HCT116 (cell line): ENCODE data around the gene TCHP. TPM values are rescaled to one million over a fixed set of nuclear protein-coding genes. Genes with fewer than 3 reads are reported as not detected.
A peak's percentile ranks its signal among the peaks of the same experiment; 100 is the strongest.

Source experiments
- ATAC-seq: fragments of 200-7000 bp; cut with Tn5 transposase; 2 replicates; pipeline ENCODE4 v1.9.1; 2020; ENCODE audit warnings: mild to moderate bottlenecking, moderate library complexity
- BruUV-seq: library from RNA; stranded (reverse); fragments of 400-500 nt; replicated peaks from 2 replicates; lab custom pipeline; 2021; lab: Mats Ljungman, UMichigan
- CTCF ChIA-PET: fragments of 300-600 bp; sonication (Branson Sonifier 250); formaldehyde crosslinking; loops from one replicate; lab custom pipeline; 2021; ENCODE audit warnings: antibody characterized with exemption; lab: Charles Lee
- POLR2A ChIA-PET: fragments of 300-600, 350-600 bp; sonication (Branson Sonifier 250); formaldehyde crosslinking; loops from one replicate; lab custom pipeline; 2021; ENCODE audit warnings: antibody characterized with exemption; lab: Charles Lee
- RAD21 ChIA-PET, 2 experiments: fragments of 300-600 bp; sonication (Branson Sonifier 250); formaldehyde crosslinking; loops; one replicate each; lab custom pipeline; 2023; ENCODE audit warnings: low total read pairs in 2 of 2; ENCODE audit not compliant: uncharacterized antibody in 2 of 2, unreplicated experiment in 2 of 2, low non-redundant PET in 1 of 2; lab: Charles Lee
- DNase-seq: peaks from one replicate; pipeline ENCODE4 v3.0.0-alpha.2; 2010; ENCODE audit warnings: low read depth, low spot score
- H2AFZ ChIP-seq: fragments of 200-600 bp; shearing (Covaris generic), sonication (generic); 2 replicates; pipeline ENCODE4 v1.6.1; 2017; ENCODE audit warnings: low read depth, mixed run types, mixed read lengths, antibody characterized with exemption, low read length; ENCODE audit not compliant: poor library complexity, severe bottlenecking
- H3K27ac ChIP-seq: 2 replicates; pipeline ENCODE4 v1.5.1; 2012; ENCODE audit warnings: low read depth, low read length
- H3K27me3 ChIP-seq: fragments of 200-600 bp; sonication (generic); 2 replicates; pipeline ENCODE4 v1.6.1; 2016; ENCODE audit warnings: mixed run types, low read length, mixed read lengths; ENCODE audit not compliant: insufficient read depth
- H3K36me3 ChIP-seq, 2 experiments: fragments of 200-500 bp in 1 of 2; fragments of 200-600 bp in 1 of 2; sonication (Bioruptor generic) in 1 of 2; sonication (generic) in 1 of 2; 2 replicates each; pipeline versions ENCODE4 v1.5.1 to v1.6.1; 2014 to 2016; ENCODE audit warnings: low read length in 2 of 2, inconsistent platforms in 1 of 2, mixed read lengths in 1 of 2, mixed run types in 1 of 2; ENCODE audit not compliant: insufficient read depth in 2 of 2, control insufficient read depth in 1 of 2
- H3K4me1 ChIP-seq, 2 experiments: fragments of 200-600 bp in 1 of 2; sonication (generic) in 1 of 2; 2 replicates each; pipeline versions ENCODE4 v1.5.1 to v1.6.1; 2012 to 2017; ENCODE audit warnings: low read length in 2 of 2, inconsistent platforms in 1 of 2, mild to moderate bottlenecking in 1 of 2, mixed read lengths in 1 of 2, mixed run types in 1 of 2, moderate library complexity in 1 of 2; ENCODE audit not compliant: insufficient read depth in 2 of 2, control insufficient read depth in 1 of 2
- H3K4me2 ChIP-seq: fragments of 200-600 bp; sonication (generic); 2 replicates; pipeline ENCODE4 v1.6.1; 2017; ENCODE audit warnings: mixed run types, low read length, mixed read lengths
- H3K4me3 ChIP-seq, 2 experiments: fragments of 200-600 bp in 1 of 2; sonication (generic) in 1 of 2; replicated peaks in 1 of 2; 2 replicates each; pipeline ENCODE4 v1.5.1; 2011 to 2016; ENCODE audit warnings: low read length in 2 of 2, control low read depth in 1 of 2, low read depth in 1 of 2, mild to moderate bottlenecking in 1 of 2, mixed read lengths in 1 of 2, mixed run types in 1 of 2
- H3K79me2 ChIP-seq: fragments of 200-600 bp; sonication (generic); 2 replicates; pipeline ENCODE4 v1.6.1; 2017; ENCODE audit warnings: mild to moderate bottlenecking, mixed run types, low read length, moderate library complexity, mixed read lengths; ENCODE audit not compliant: insufficient read depth
- H3K9ac ChIP-seq: fragments of 200-600 bp; sonication (generic); 2 replicates; pipeline ENCODE4 v1.6.1; 2016; ENCODE audit warnings: low read length, mixed read lengths
- H3K9me2 ChIP-seq: fragments of 200-600 bp; sonication (generic), shearing (Covaris generic); 2 replicates; pipeline ENCODE4 v1.6.1; 2017; ENCODE audit warnings: mixed run types, mild to moderate bottlenecking, moderate library complexity; ENCODE audit not compliant: insufficient read depth
- H3K9me3 ChIP-seq, 2 experiments: fragments of 200-500 bp in 1 of 2; fragments of 200-600 bp in 1 of 2; sonication (Bioruptor generic) in 1 of 2; sonication (generic) in 1 of 2; 2 replicates each; pipeline ENCODE4 v1.6.1; 2014 to 2017; ENCODE audit warnings: low read length in 2 of 2, mixed read lengths in 2 of 2, inconsistent platforms in 1 of 2, low read depth in 1 of 2, mild to moderate bottlenecking in 1 of 2, mixed run types in 1 of 2, moderate library complexity in 1 of 2; ENCODE audit not compliant: control insufficient read depth in 1 of 2, insufficient read depth in 1 of 2
- H4K20me1 ChIP-seq: fragments of 200-600 bp; sonication (generic), shearing (Covaris generic); 2 replicates; pipeline ENCODE4 v1.6.1; 2017; ENCODE audit warnings: mixed run types, mild to moderate bottlenecking, moderate library complexity; ENCODE audit not compliant: insufficient read depth
- ATF3 ChIP-seq: IDR thresholded peaks from 2 replicates; pipeline ENCODE4 v1.6.1; 2012
- CBX3 ChIP-seq: IDR thresholded peaks from 2 replicates; pipeline ENCODE4 v1.6.1; 2012; ENCODE audit warnings: low read depth
- CEBPB ChIP-seq: IDR thresholded peaks from 2 replicates; pipeline ENCODE4 v1.6.1; 2012; ENCODE audit warnings: low read depth
- CTCF ChIP-seq, 3 experiments: fragments of 200-600 bp in 1 of 3; sonication (generic) in 1 of 3; IDR thresholded peaks in 2 of 3; conservative IDR thresholded peaks in 1 of 3; 2 replicates each; pipeline ENCODE4 v1.5.1; 2012 to 2017; ENCODE audit warnings: low read depth in 2 of 3, low read length in 2 of 3, antibody characterized with exemption in 1 of 3, borderline replicate concordance in 1 of 3, control low read depth in 1 of 3, mild to moderate bottlenecking in 1 of 3, mixed read lengths in 1 of 3, mixed run types in 1 of 3, moderate library complexity in 1 of 3; ENCODE audit not compliant: insufficient read depth in 1 of 3
- EGR1 ChIP-seq: IDR thresholded peaks from 2 replicates; pipeline ENCODE4 v1.6.1; 2012; ENCODE audit warnings: low read depth
- EZH2 ChIP-seq: fragments of 200-600 bp; sonication (generic); IDR thresholded peaks from 2 replicates; pipeline ENCODE4 v1.6.1; 2017; ENCODE audit warnings: antibody characterized with exemption, mixed run types
- EZH2phosphoT487 ChIP-seq: fragments of 200-600 bp; IDR thresholded peaks from 2 replicates; pipeline ENCODE4 v1.6.1; 2018; ENCODE audit warnings: antibody characterized with exemption, borderline replicate concordance
- FOSL1 ChIP-seq: IDR thresholded peaks from 2 replicates; pipeline ENCODE4 v1.6.1; 2012; ENCODE audit warnings: low read depth
- JUND ChIP-seq: IDR thresholded peaks from 2 replicates; pipeline ENCODE4 v1.6.1; 2012
- MAX ChIP-seq: IDR thresholded peaks from 2 replicates; pipeline ENCODE4 v1.6.1; 2012
- POLR2A ChIP-seq: IDR thresholded peaks from 2 replicates; pipeline ENCODE4 v1.7.0; 2011; ENCODE audit warnings: borderline replicate concordance; ENCODE audit not compliant: insufficient read depth, insufficient read length; ENCODE audit errors: extremely low read depth
- POLR2AphosphoS5 ChIP-seq: IDR thresholded peaks from 2 replicates; pipeline ENCODE4 v1.6.1; 2011; ENCODE audit warnings: mild to moderate bottlenecking, low read depth, low read length, moderate library complexity
- RAD21 ChIP-seq: IDR thresholded peaks from 2 replicates; pipeline ENCODE4 v1.6.1; 2012; ENCODE audit warnings: low read depth, mild to moderate bottlenecking
- REST ChIP-seq: IDR thresholded peaks from 2 replicates; pipeline ENCODE4 v1.6.1; 2012; ENCODE audit warnings: low read depth
- SIN3A ChIP-seq: IDR thresholded peaks from 2 replicates; pipeline ENCODE4 v1.6.1; 2012; ENCODE audit warnings: low read depth
- SP1 ChIP-seq: IDR thresholded peaks from 2 replicates; pipeline ENCODE4 v1.6.1; 2012; ENCODE audit warnings: low read depth
- SRF ChIP-seq: IDR thresholded peaks from 2 replicates; pipeline ENCODE4 v1.6.1; 2012; ENCODE audit warnings: low read depth
- TCF7L2 ChIP-seq: IDR thresholded peaks from 2 replicates; pipeline ENCODE4 v1.7.0; 2011; ENCODE audit warnings: borderline replicate concordance, inconsistent platforms; ENCODE audit not compliant: insufficient read depth, insufficient read length; ENCODE audit errors: extremely low read depth
- YY1 ChIP-seq: IDR thresholded peaks from 2 replicates; pipeline ENCODE4 v1.6.1; 2011; ENCODE audit warnings: low read length, low read depth, moderate library complexity, mild to moderate bottlenecking; ENCODE audit not compliant: insufficient replicate concordance; ENCODE audit errors: extremely low read depth
- ZBTB33 ChIP-seq: IDR thresholded peaks from 2 replicates; pipeline ENCODE4 v1.6.1; 2011; ENCODE audit warnings: mild to moderate bottlenecking, low read length, moderate library complexity; ENCODE audit not compliant: insufficient replicate concordance; ENCODE audit errors: extremely low read depth
- ZFX ChIP-seq: fragments of 450-650 bp; IDR thresholded peaks from 2 replicates; pipeline ENCODE4 v1.6.1; 2017
- ZNF274 ChIP-seq: fragments of 200-500 bp; sonication (Bioruptor generic); IDR thresholded peaks from 2 replicates; pipeline ENCODE4 v1.6.1; 2014; ENCODE audit warnings: mild to moderate bottlenecking, low read depth, low read length, inconsistent platforms
- intact Hi-C: fragments of 100-400 bp; cut with micrococcal nuclease; formaldehyde crosslinking; loops from 2 replicates; pipeline ENCODE4 v1.10.0; 2022
- total RNA-seq: library from RNA; stranded (reverse); gene quantifications from one replicate; pipeline ENCODE4 v1.2.1, GENCODE V29; 2021; ENCODE audit not compliant: unreplicated experiment

TCHP gene
- total RNA-seq, 1 experiment from 2014 or later, result 17.3 TPM

- ChIA-PET RAD21 (no interaction called here), CTCF (interaction anchor here (1.2 to 2.0 kb wide), 4 partner anchors 10 to 65 kb away, joined by 3 to 10 read pairs (median 5); no protein-coding TSS in a partner anchor), POLR2A (no interaction called here)
- Histone ChIP-seq H3K27ac (no peak overlapping the region), H3K9me3 (no peaks in the 10 kb centered on the region), H3K9ac (no peak overlapping the region), H3K27me3 (no peaks in the 10 kb centered on the region), H3K79me2 (no peaks in the 10 kb centered on the region), H3K4me3 (no peak overlapping the region), H3K4me2 (no peak overlapping the region), H4K20me1 (no peaks in the 10 kb centered on the region), H2AFZ (no peak overlapping the region), H3K4me1 (no peaks in the 10 kb centered on the region), H3K9me2 (no peaks in the 10 kb centered on the region), H3K36me3 (peaks cover 17 to 28% of the 10 kb centered on the region in 2 experiments)
- intact Hi-C loops, result no loop called here
- DNase-seq (peak; percentile 43), ATAC-seq (peak; percentile 99)
- BruUV-seq, result no TSS peak
- TF ChIP-seq YY1 (peak; percentile 40), SRF (no peak), RAD21 (peak; percentile 51), TCF7L2 (no peak), MAX (peak; percentile 59; the same call in 1 of the 2 replicates), SP1 (no peak), ZNF274 (no peak), EZH2 (no peak), ATF3 (no peak), EGR1 (no peak), CEBPB (no peak), FOSL1 (no peak), CBX3 (peak; percentile 79; the same call in 1 of the 2 replicates), POLR2AphosphoS5 (no peak), REST (no peak), EZH2phosphoT487 (no peak), SIN3A (no peak), CTCF (IDR thresholded peaks at IDR 0.05 in 2 of 3, conservative IDR thresholded peaks at IDR 0.05 in 1 of 3; ENCODE audit: borderline replicate concordance in 1 of 3, insufficient read depth in 1 of 3, low read depth in 2 of 3, low read length in 2 of 3) (peak; percentile 78 to 99 (median 84)), JUND (no peak), ZFX (no peak), POLR2A (no peak), ZBTB33 (no peak)
These were observed 10.9 kb downstream of the TCHP start for GRCh38 chr12:109910969-109911348.
